HCT116 (cell line): ENCODE data around the gene IL18. TPM values are rescaled to one million over a fixed set of nuclear protein-coding genes. Genes with fewer than 3 reads are reported as not detected.

ENCODE experiments used
- ATAC-seq: fragments of 200-7000 bp; cut with Tn5 transposase; 2 replicates; pipeline ENCODE4 v1.9.1; 2020; ENCODE audit warnings: mild to moderate bottlenecking, moderate library complexity
- BruUV-seq: library from RNA; stranded (reverse); fragments of 400-500 nt; replicated peaks from 2 replicates; lab custom pipeline; 2021; lab: Mats Ljungman, UMichigan
- CTCF ChIA-PET: fragments of 300-600 bp; sonication (Branson Sonifier 250); formaldehyde crosslinking; loops from one replicate; lab custom pipeline; 2021; ENCODE audit warnings: antibody characterized with exemption; lab: Charles Lee
- POLR2A ChIA-PET: fragments of 300-600, 350-600 bp; sonication (Branson Sonifier 250); formaldehyde crosslinking; loops from one replicate; lab custom pipeline; 2021; ENCODE audit warnings: antibody characterized with exemption; lab: Charles Lee
- RAD21 ChIA-PET, 2 experiments: fragments of 300-600 bp; sonication (Branson Sonifier 250); formaldehyde crosslinking; loops; one replicate each; lab custom pipeline; 2023; ENCODE audit warnings: low total read pairs in 2 of 2; ENCODE audit not compliant: uncharacterized antibody in 2 of 2, unreplicated experiment in 2 of 2, low non-redundant PET in 1 of 2; lab: Charles Lee
- DNase-seq: peaks from one replicate; pipeline ENCODE4 v3.0.0-alpha.2; 2010; ENCODE audit warnings: low read depth, low spot score
- H2AFZ ChIP-seq: fragments of 200-600 bp; shearing (Covaris generic), sonication (generic); 2 replicates; pipeline ENCODE4 v1.6.1; 2017; ENCODE audit warnings: low read depth, mixed run types, mixed read lengths, antibody characterized with exemption, low read length; ENCODE audit not compliant: poor library complexity, severe bottlenecking
- H3K27ac ChIP-seq: 2 replicates; pipeline ENCODE4 v1.5.1; 2012; ENCODE audit warnings: low read depth, low read length
- H3K27me3 ChIP-seq: fragments of 200-600 bp; sonication (generic); 2 replicates; pipeline ENCODE4 v1.6.1; 2016; ENCODE audit warnings: mixed run types, low read length, mixed read lengths; ENCODE audit not compliant: insufficient read depth
- H3K36me3 ChIP-seq, 2 experiments: fragments of 200-500 bp in 1 of 2; fragments of 200-600 bp in 1 of 2; sonication (Bioruptor generic) in 1 of 2; sonication (generic) in 1 of 2; 2 replicates each; pipeline versions ENCODE4 v1.5.1 to v1.6.1; 2014 to 2016; ENCODE audit warnings: low read length in 2 of 2, inconsistent platforms in 1 of 2, mixed read lengths in 1 of 2, mixed run types in 1 of 2; ENCODE audit not compliant: insufficient read depth in 2 of 2, control insufficient read depth in 1 of 2
- H3K4me1 ChIP-seq, 2 experiments: fragments of 200-600 bp in 1 of 2; sonication (generic) in 1 of 2; 2 replicates each; pipeline versions ENCODE4 v1.5.1 to v1.6.1; 2012 to 2017; ENCODE audit warnings: low read length in 2 of 2, inconsistent platforms in 1 of 2, mild to moderate bottlenecking in 1 of 2, mixed read lengths in 1 of 2, mixed run types in 1 of 2, moderate library complexity in 1 of 2; ENCODE audit not compliant: insufficient read depth in 2 of 2, control insufficient read depth in 1 of 2
- H3K4me2 ChIP-seq: fragments of 200-600 bp; sonication (generic); 2 replicates; pipeline ENCODE4 v1.6.1; 2017; ENCODE audit warnings: mixed run types, low read length, mixed read lengths
- H3K4me3 ChIP-seq, 2 experiments: fragments of 200-600 bp in 1 of 2; sonication (generic) in 1 of 2; replicated peaks in 1 of 2; 2 replicates each; pipeline ENCODE4 v1.5.1; 2011 to 2016; ENCODE audit warnings: low read length in 2 of 2, control low read depth in 1 of 2, low read depth in 1 of 2, mild to moderate bottlenecking in 1 of 2, mixed read lengths in 1 of 2, mixed run types in 1 of 2
- H3K79me2 ChIP-seq: fragments of 200-600 bp; sonication (generic); 2 replicates; pipeline ENCODE4 v1.6.1; 2017; ENCODE audit warnings: mild to moderate bottlenecking, mixed run types, low read length, moderate library complexity, mixed read lengths; ENCODE audit not compliant: insufficient read depth
- H3K9ac ChIP-seq: fragments of 200-600 bp; sonication (generic); 2 replicates; pipeline ENCODE4 v1.6.1; 2016; ENCODE audit warnings: low read length, mixed read lengths
- H3K9me2 ChIP-seq: fragments of 200-600 bp; sonication (generic), shearing (Covaris generic); 2 replicates; pipeline ENCODE4 v1.6.1; 2017; ENCODE audit warnings: mixed run types, mild to moderate bottlenecking, moderate library complexity; ENCODE audit not compliant: insufficient read depth
- H3K9me3 ChIP-seq, 2 experiments: fragments of 200-500 bp in 1 of 2; fragments of 200-600 bp in 1 of 2; sonication (Bioruptor generic) in 1 of 2; sonication (generic) in 1 of 2; 2 replicates each; pipeline ENCODE4 v1.6.1; 2014 to 2017; ENCODE audit warnings: low read length in 2 of 2, mixed read lengths in 2 of 2, inconsistent platforms in 1 of 2, low read depth in 1 of 2, mild to moderate bottlenecking in 1 of 2, mixed run types in 1 of 2, moderate library complexity in 1 of 2; ENCODE audit not compliant: control insufficient read depth in 1 of 2, insufficient read depth in 1 of 2
- H4K20me1 ChIP-seq: fragments of 200-600 bp; sonication (generic), shearing (Covaris generic); 2 replicates; pipeline ENCODE4 v1.6.1; 2017; ENCODE audit warnings: mixed run types, mild to moderate bottlenecking, moderate library complexity; ENCODE audit not compliant: insufficient read depth
- CBX3 ChIP-seq: IDR thresholded peaks from 2 replicates; pipeline ENCODE4 v1.6.1; 2012; ENCODE audit warnings: low read depth
- EGR1 ChIP-seq: IDR thresholded peaks from 2 replicates; pipeline ENCODE4 v1.6.1; 2012; ENCODE audit warnings: low read depth
- ELF1 ChIP-seq: IDR thresholded peaks from 2 replicates; pipeline ENCODE4 v1.6.1; 2012; ENCODE audit warnings: low read depth, borderline replicate concordance
- EZH2 ChIP-seq: fragments of 200-600 bp; sonication (generic); IDR thresholded peaks from 2 replicates; pipeline ENCODE4 v1.6.1; 2017; ENCODE audit warnings: antibody characterized with exemption, mixed run types
- JUND ChIP-seq: IDR thresholded peaks from 2 replicates; pipeline ENCODE4 v1.6.1; 2012
- POLR2A ChIP-seq: IDR thresholded peaks from 2 replicates; pipeline ENCODE4 v1.7.0; 2011; ENCODE audit warnings: borderline replicate concordance; ENCODE audit not compliant: insufficient read depth, insufficient read length; ENCODE audit errors: extremely low read depth
- RAD21 ChIP-seq: IDR thresholded peaks from 2 replicates; pipeline ENCODE4 v1.6.1; 2012; ENCODE audit warnings: low read depth, mild to moderate bottlenecking
- SIN3A ChIP-seq: IDR thresholded peaks from 2 replicates; pipeline ENCODE4 v1.6.1; 2012; ENCODE audit warnings: low read depth
- SP1 ChIP-seq: IDR thresholded peaks from 2 replicates; pipeline ENCODE4 v1.6.1; 2012; ENCODE audit warnings: low read depth
- SRF ChIP-seq: IDR thresholded peaks from 2 replicates; pipeline ENCODE4 v1.6.1; 2012; ENCODE audit warnings: low read depth
- TCF7L2 ChIP-seq: IDR thresholded peaks from 2 replicates; pipeline ENCODE4 v1.7.0; 2011; ENCODE audit warnings: borderline replicate concordance, inconsistent platforms; ENCODE audit not compliant: insufficient read depth, insufficient read length; ENCODE audit errors: extremely low read depth
- YY1 ChIP-seq: IDR thresholded peaks from 2 replicates; pipeline ENCODE4 v1.6.1; 2011; ENCODE audit warnings: low read length, low read depth, moderate library complexity, mild to moderate bottlenecking; ENCODE audit not compliant: insufficient replicate concordance; ENCODE audit errors: extremely low read depth
- ZFX ChIP-seq: fragments of 450-650 bp; IDR thresholded peaks from 2 replicates; pipeline ENCODE4 v1.6.1; 2017
- intact Hi-C: fragments of 100-400 bp; cut with micrococcal nuclease; formaldehyde crosslinking; loops from 2 replicates; pipeline ENCODE4 v1.10.0; 2022
- total RNA-seq: library from RNA; stranded (reverse); gene quantifications from one replicate; pipeline ENCODE4 v1.2.1, GENCODE V29; 2021; ENCODE audit not compliant: unreplicated experiment
- TF ChIP-seq, protein P1 (sequence below): IDR thresholded peaks from 2 replicates; pipeline ENCODE4 v1.6.1; 2011; ENCODE audit warnings: mild to moderate bottlenecking, low read length, moderate library complexity; ENCODE audit not compliant: insufficient replicate concordance; ENCODE audit errors: extremely low read depth
- TF ChIP-seq, protein P2 (sequence below), 3 experiments: fragments of 200-600 bp in 1 of 3; sonication (generic) in 1 of 3; IDR thresholded peaks in 2 of 3; conservative IDR thresholded peaks in 1 of 3; 2 replicates each; pipeline ENCODE4 v1.5.1; 2012 to 2017; ENCODE audit warnings: low read depth in 2 of 3, low read length in 2 of 3, antibody characterized with exemption in 1 of 3, borderline replicate concordance in 1 of 3, control low read depth in 1 of 3, mild to moderate bottlenecking in 1 of 3, mixed read lengths in 1 of 3, mixed run types in 1 of 3, moderate library complexity in 1 of 3; ENCODE audit not compliant: insufficient read depth in 1 of 3
- TF ChIP-seq, protein P3 (sequence below): IDR thresholded peaks from 2 replicates; pipeline ENCODE4 v1.6.1; 2012

The IL18 gene
- total RNA-seq, 1 experiment from 2014 or later = 112 TPM

DNA sequence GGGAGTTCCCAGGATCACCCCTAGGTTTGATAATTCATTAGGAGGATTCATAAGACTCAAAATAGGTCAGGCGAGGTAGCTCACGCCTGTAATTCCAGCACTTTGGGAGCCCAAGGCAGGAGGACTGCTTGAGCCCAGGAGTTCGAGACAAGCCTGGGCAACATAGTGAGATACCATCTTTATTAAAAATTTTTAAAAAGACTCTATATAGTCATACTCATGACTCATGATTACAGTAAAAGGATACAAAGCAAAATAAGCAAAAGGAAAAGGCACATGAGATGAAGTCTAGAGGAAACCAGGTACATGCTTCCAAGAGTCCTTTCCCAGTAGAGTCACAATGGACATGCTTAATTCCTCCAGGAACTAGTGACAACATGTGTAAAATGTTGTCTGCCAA is 48.4 kb upstream of the IL18 start:
- H3K9ac ChIP-seq = no peak overlapping the region
- no peak for ATAC-seq
- no peak overlapping the region for H3K4me3 ChIP-seq
- H3K4me1 ChIP-seq = peaks cover 2 to 7% of the 10 kb centered on the region in 2 experiments; a peak in 2 of 4 replicates
- H4K20me1 ChIP-seq = no peaks in the 10 kb centered on the region
- CTCF ChIA-PET = no interaction called here
- no peaks in the 10 kb centered on the region for H3K9me2 ChIP-seq
- no peak for DNase-seq
- RAD21 ChIA-PET = no interaction called here
- H2AFZ ChIP-seq = no peak overlapping the region
- no TSS peak for BruUV-seq
- no peaks in the 10 kb centered on the region for H3K36me3 ChIP-seq
- intact Hi-C loops = no loop called here
- no peaks in the 10 kb centered on the region for H3K9me3 ChIP-seq
- no peak overlapping the region for H3K4me2 ChIP-seq
- POLR2A ChIA-PET = no interaction called here
- no peak for TF ChIP-seq TCF7L2
- no peak for TF ChIP-seq ZFX
- no peak for TF ChIP-seq RAD21
- TF ChIP-seq, protein P1, sequence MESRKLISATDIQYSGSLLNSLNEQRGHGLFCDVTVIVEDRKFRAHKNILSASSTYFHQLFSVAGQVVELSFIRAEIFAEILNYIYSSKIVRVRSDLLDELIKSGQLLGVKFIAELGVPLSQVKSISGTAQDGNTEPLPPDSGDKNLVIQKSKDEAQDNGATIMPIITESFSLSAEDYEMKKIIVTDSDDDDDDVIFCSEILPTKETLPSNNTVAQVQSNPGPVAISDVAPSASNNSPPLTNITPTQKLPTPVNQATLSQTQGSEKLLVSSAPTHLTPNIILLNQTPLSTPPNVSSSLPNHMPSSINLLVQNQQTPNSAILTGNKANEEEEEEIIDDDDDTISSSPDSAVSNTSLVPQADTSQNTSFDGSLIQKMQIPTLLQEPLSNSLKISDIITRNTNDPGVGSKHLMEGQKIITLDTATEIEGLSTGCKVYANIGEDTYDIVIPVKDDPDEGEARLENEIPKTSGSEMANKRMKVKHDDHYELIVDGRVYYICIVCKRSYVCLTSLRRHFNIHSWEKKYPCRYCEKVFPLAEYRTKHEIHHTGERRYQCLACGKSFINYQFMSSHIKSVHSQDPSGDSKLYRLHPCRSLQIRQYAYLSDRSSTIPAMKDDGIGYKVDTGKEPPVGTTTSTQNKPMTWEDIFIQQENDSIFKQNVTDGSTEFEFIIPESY = no peak
- TF ChIP-seq, protein P2, sequence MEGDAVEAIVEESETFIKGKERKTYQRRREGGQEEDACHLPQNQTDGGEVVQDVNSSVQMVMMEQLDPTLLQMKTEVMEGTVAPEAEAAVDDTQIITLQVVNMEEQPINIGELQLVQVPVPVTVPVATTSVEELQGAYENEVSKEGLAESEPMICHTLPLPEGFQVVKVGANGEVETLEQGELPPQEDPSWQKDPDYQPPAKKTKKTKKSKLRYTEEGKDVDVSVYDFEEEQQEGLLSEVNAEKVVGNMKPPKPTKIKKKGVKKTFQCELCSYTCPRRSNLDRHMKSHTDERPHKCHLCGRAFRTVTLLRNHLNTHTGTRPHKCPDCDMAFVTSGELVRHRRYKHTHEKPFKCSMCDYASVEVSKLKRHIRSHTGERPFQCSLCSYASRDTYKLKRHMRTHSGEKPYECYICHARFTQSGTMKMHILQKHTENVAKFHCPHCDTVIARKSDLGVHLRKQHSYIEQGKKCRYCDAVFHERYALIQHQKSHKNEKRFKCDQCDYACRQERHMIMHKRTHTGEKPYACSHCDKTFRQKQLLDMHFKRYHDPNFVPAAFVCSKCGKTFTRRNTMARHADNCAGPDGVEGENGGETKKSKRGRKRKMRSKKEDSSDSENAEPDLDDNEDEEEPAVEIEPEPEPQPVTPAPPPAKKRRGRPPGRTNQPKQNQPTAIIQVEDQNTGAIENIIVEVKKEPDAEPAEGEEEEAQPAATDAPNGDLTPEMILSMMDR (IDR thresholded peaks at IDR 0.05 in 2 of 3, conservative IDR thresholded peaks at IDR 0.05 in 1 of 3; ENCODE audit: borderline replicate concordance in 1 of 3, insufficient read depth in 1 of 3, low read depth in 2 of 3, low read length in 2 of 3) = no peak
- TF ChIP-seq, protein P3, sequence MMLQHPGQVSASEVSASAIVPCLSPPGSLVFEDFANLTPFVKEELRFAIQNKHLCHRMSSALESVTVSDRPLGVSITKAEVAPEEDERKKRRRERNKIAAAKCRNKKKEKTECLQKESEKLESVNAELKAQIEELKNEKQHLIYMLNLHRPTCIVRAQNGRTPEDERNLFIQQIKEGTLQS = no peak
- no peak for TF ChIP-seq CBX3
- TF ChIP-seq ELF1 = no peak
- no peak for TF ChIP-seq POLR2A
- TF ChIP-seq EGR1 = no peak
- no peak for TF ChIP-seq SP1
- no peak for TF ChIP-seq SRF
- no peak for TF ChIP-seq JUND
- TF ChIP-seq YY1 = no peak
- TF ChIP-seq SIN3A = no peak
- no peak for TF ChIP-seq EZH2
- no peaks in the 10 kb centered on the region for H3K27me3 ChIP-seq
- H3K79me2 ChIP-seq = no peaks in the 10 kb centered on the region
- no peak overlapping the region for H3K27ac ChIP-seq
